ENCODE results near the gene LCNL1.

Gene LCNL1

GRCh38 chr9:136968333-136969127 is 14.3 kb upstream of the LCNL1 start:
- H4K20me1 ChIP-seq (ENCODE audit: control insufficient read depth, insufficient read depth, low read depth, low read length) = no peaks in the 10 kb centered on the region
- H3K36me3 ChIP-seq (ENCODE audit: control insufficient read depth, low read length) = no peaks in the 10 kb centered on the region
- no peaks in the 10 kb centered on the region for H3F3A ChIP-seq (ENCODE audit: control insufficient read depth, insufficient read depth)
- H3K9me2 ChIP-seq (replicated peaks; ENCODE audit: control insufficient read depth, low read length) = no peaks in the 10 kb centered on the region
- H3K4me3 ChIP-seq (ENCODE audit: low read length) = no peak overlapping the region
- no peak overlapping the region for H3K27ac ChIP-seq (ENCODE audit: low read depth, low read length)
- H3K79me2 ChIP-seq (ENCODE audit: control insufficient read depth, low read length) = no peaks in the 10 kb centered on the region
- H3K9me3 ChIP-seq (ENCODE audit: control insufficient read depth, insufficient read depth, low read length) = no peaks in the 10 kb centered on the region
- no peak overlapping the region for H3K4me2 ChIP-seq (ENCODE audit: low read length)
- no peaks in the 10 kb centered on the region for H3K27me3 ChIP-seq (ENCODE audit: control insufficient read depth, low read length)
- no peak for TF ChIP-seq CTCF (IDR thresholded peaks at IDR 0.05; ENCODE audit: low read depth, low read length, poor library complexity, severe bottlenecking)
- no peak for TF ChIP-seq EZH2phosphoT487 (IDR thresholded peaks at IDR 0.05; ENCODE audit: borderline replicate concordance, low read length)
- peaks cover 14% of the 10 kb centered on the region for H3K4me1 ChIP-seq (ENCODE audit: control insufficient read depth, low read length)

DNA sequence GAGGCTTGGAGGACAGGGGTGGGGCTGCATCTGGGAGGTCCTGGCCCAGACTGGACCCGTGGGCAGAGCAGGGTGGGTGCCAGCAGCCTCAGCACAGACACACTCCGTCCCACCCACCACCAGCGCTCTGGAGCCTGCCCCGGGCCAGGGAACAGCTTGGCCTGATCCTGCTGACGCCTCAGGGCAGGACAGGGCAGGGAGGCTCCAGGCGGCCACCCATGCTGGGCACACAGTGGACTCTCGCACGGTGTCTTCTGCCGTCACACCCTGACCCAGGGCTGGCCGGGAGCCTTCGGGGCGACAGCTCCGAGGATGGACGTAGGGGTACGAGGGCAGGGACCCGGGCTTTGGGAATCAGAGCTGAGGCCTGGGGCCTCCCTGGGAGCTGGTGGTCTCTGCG is 13.6 kb upstream of the LCNL1 start:
- peaks cover 14% of the 10 kb centered on the region for H3K4me1 ChIP-seq (ENCODE audit: control insufficient read depth, low read length)
- TF ChIP-seq EZH2phosphoT487 (IDR thresholded peaks at IDR 0.05; ENCODE audit: borderline replicate concordance, low read length) = no peak
- no peak for TF ChIP-seq CTCF (IDR thresholded peaks at IDR 0.05; ENCODE audit: low read depth, low read length, poor library complexity, severe bottlenecking)
- H3F3A ChIP-seq (ENCODE audit: control insufficient read depth, insufficient read depth) = no peaks in the 10 kb centered on the region
- H4K20me1 ChIP-seq (ENCODE audit: control insufficient read depth, insufficient read depth, low read depth, low read length) = no peaks in the 10 kb centered on the region
- no peak overlapping the region for H3K27ac ChIP-seq (ENCODE audit: low read depth, low read length)
- no peaks in the 10 kb centered on the region for H3K9me2 ChIP-seq (replicated peaks; ENCODE audit: control insufficient read depth, low read length)
- no peaks in the 10 kb centered on the region for H3K9me3 ChIP-seq (ENCODE audit: control insufficient read depth, insufficient read depth, low read length)
- no peaks in the 10 kb centered on the region for H3K79me2 ChIP-seq (ENCODE audit: control insufficient read depth, low read length)
- H3K4me2 ChIP-seq (ENCODE audit: low read length) = no peak overlapping the region
- H3K4me3 ChIP-seq (ENCODE audit: low read length) = no peak overlapping the region
- no peaks in the 10 kb centered on the region for H3K36me3 ChIP-seq (ENCODE audit: control insufficient read depth, low read length)
- no peaks in the 10 kb centered on the region for H3K27me3 ChIP-seq (ENCODE audit: control insufficient read depth, low read length)

- no peaks in the 10 kb centered on the region for H3K36me3 ChIP-seq (ENCODE audit: control insufficient read depth, low read length)
- H3F3A ChIP-seq (ENCODE audit: control insufficient read depth, insufficient read depth) = no peaks in the 10 kb centered on the region
- no peaks in the 10 kb centered on the region for H3K79me2 ChIP-seq (ENCODE audit: control insufficient read depth, low read length)
- H3K4me3 ChIP-seq (ENCODE audit: low read length) = no peak overlapping the region
- peaks cover 14% of the 10 kb centered on the region for H3K4me1 ChIP-seq (ENCODE audit: control insufficient read depth, low read length)
- no peak overlapping the region for H3K4me2 ChIP-seq (ENCODE audit: low read length)
- H3K9me3 ChIP-seq (ENCODE audit: control insufficient read depth, insufficient read depth, low read length) = no peaks in the 10 kb centered on the region
- no peaks in the 10 kb centered on the region for H4K20me1 ChIP-seq (ENCODE audit: control insufficient read depth, insufficient read depth, low read depth, low read length)
- H3K9me2 ChIP-seq (replicated peaks; ENCODE audit: control insufficient read depth, low read length) = no peaks in the 10 kb centered on the region
- H3K27ac ChIP-seq (ENCODE audit: low read depth, low read length) = no peak overlapping the region
- no peaks in the 10 kb centered on the region for H3K27me3 ChIP-seq (ENCODE audit: control insufficient read depth, low read length)
- TF ChIP-seq EZH2phosphoT487 (IDR thresholded peaks at IDR 0.05; ENCODE audit: borderline replicate concordance, low read length) (no peak), CTCF (IDR thresholded peaks at IDR 0.05; ENCODE audit: low read depth, low read length, poor library complexity, severe bottlenecking) (no peak)
These were observed 13.0 kb upstream of the LCNL1 start for GRCh38 chr9:136969774-136970173.

All from DOHH2 (cell line).